Measurements from ENCODE around the gene GNG7.

- TF ChIP-seq SP1 (IDR thresholded peaks at IDR 0.05) (no peak), HDGF (IDR thresholded peaks at IDR 0.05; ENCODE audit: borderline replicate concordance) (no peak), ELF4 (IDR thresholded peaks at IDR 0.05) (no peak), NFRKB (IDR thresholded peaks at IDR 0.05) (no peak), BHLHE40 (IDR thresholded peaks at IDR 0.05; ENCODE audit: borderline replicate concordance) (no peak)
Measured at GRCh38 chr19:2512523-2513431, 189.7 kb downstream of the GNG7 start.
